GM19025 (cell line): ENCODE data around the gene C3orf22.
"Not testable (repeated sequence)": the region's sequence is repeated elsewhere in the genome, so short reads cannot be mapped to it uniquely, and the experiment has no call there.

Experiments
- ATAC-seq: cut with Tn5 transposase; IDR thresholded peaks from one replicate; pipeline ENCODE4 v1.9.1; 2021; ENCODE audit warnings: mild to moderate bottlenecking, low read depth, moderate library complexity; ENCODE audit not compliant: unreplicated experiment

The C3orf22 gene

GRCh38 chr3:126558336-126559071, at the start of gene C3orf22:
Gene C3orf22 (minus strand): TSS chr3:126558932. CDS start chr3:126553390, 5,542 bp downstream.
- ATAC-seq = no peak

GRCh38 chr3:126607214-126607908, 48.6 kb upstream of the C3orf22 start:
- ATAC-seq = no peak

DNA sequence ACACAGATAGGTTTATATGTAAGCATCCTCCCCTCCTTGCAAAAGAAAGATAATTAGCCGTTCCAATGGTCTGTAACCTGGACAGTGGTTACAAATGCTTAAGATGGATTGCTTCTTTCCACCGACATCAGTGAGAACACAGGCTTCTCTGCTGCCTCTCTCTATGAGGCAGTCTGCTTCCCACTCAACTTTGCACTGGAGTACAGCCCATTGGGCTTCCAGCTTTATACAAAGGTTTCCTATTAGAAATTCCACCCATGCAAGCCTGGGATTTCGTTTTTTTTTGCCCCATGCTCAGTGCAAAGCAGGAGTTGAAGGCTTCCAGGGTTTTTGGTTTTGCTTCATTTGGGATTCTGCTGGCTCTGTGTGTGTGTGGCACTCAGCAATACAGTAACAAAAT, 47.3 kb upstream of the C3orf22 start:
- no peak for ATAC-seq

DNA sequence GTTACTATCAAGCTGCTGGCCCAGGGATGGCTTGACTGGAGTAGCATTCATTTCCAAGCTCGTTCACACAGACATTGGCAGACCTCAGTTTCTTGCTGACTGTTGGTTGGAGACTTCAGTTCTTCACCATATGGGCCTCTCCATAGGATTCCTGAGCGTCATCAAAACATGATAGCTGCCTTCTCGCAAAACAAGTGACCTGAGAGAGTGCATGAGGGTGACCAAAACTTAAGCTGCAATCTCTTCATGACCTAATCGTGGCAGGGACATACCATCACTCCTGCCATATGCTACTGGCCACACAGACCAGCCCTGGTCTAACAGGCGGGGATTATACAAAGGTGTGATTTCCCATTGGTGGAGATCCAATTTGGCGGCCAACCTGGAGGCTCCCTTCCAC, 46.0 kb upstream of the C3orf22 start:
- ATAC-seq = no peak

DNA sequence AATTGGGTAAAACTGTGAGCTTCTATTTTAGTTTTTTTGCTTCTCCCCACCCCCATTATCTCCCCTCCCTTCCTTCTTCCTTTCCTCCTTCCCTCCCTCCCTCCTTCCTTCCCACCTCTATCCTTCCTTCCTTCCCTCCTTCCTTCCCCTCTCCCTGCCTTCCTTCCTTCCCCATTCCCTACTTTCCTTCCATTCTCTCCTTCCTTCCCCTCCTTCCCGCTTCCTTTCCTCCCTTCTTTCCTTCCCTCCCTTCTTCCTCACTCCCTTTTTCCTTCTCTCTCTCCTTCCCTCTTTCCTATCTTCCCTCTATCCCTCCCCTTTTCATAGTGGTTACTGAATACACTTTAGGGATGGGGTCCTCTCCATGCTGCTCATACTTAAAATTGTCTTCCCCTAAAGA, 40.4 kb upstream of the C3orf22 start:
- ATAC-seq = no peak

- ATAC-seq = not testable (repeated sequence)
Observed at GRCh38 chr3:126595479-126595878, 36.7 kb upstream of the C3orf22 start.

GRCh38 chr3:126591515-126591914, 32.8 kb upstream of the C3orf22 start:
- not testable (repeated sequence) for ATAC-seq

DNA sequence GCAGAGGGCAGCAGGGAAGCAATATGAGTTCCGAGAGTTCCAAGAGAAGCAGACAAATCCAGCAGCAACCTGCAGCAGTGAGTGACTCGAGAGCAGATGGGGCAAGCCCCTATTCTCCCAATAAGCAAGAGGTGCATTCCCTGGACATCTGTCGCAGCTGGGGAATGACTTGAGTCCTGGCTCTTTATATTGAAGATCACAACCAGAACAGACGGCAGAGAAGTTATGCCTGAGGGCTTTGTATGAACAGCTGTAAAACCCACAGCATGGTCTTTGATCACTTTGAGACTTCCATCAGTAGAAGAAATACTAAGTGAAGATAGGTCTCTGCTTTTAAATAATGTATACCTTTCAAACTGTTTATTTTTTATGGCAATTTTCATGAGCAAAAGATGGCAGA, 23.6 kb upstream of the C3orf22 start:
- ATAC-seq = no peak

DNA sequence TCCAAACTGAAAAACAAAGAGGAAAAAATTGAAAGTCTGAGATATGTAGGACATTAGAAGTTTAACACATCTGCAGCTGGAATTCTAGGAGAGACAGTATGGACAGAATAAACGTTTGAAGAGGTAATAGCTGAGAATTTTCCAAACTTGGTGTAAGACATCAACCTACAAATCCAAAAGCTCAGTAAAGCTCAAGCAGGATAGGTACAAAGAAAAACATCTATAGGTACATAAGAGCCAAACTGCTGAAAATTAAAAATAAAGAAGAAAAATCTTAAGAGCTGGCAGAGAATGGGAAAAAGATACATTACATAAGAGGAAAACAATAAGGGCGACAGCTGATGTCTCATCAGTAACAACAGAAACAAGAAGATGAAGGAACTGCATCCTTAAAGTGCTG, 22.8 kb upstream of the C3orf22 start:
- no peak for ATAC-seq

- no peak for ATAC-seq
Observed at GRCh38 chr3:126580746-126581145, 22.0 kb upstream of the C3orf22 start.

DNA sequence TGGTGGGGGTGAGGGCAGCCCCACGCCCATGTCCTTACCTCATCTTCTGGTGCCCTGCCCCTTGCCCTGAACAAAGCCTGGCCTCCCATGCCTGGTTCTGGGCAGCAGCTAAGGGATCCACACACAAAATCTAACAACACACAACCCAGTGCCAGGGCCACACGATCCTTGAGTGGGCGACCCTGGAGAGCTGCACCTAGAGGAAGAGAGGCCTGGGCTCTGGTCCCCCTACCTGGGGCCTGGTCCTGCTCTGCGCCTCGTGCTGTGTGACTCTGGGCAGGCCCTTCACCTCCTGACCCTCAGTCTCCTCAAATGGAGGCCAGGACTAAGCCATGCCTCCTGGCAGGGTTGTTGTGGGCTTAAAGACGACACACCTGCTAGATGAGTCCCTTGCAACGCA, 20.0 kb upstream of the C3orf22 start:
- ATAC-seq = no peak

DNA sequence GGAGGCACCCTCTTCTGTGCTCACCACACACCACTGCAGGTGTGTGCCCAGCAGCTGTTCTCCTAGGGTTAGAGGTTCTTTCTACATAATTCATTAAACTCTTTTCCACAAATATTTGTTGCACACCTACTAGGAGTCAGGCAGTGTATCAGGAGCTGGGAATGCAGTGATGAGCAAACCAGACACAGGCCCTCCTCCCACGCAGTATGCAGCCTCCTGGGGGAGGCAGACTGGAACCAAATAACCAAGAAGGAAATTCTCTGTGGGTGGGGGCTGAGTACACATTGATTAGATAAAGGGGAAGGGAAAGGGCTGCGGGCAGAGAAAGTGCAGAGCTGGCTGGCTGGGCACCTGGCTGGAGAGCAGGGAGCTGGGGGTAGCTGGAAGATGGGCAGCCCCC, 18.5 kb upstream of the C3orf22 start:
- ATAC-seq = no peak

GRCh38 chr3:126573492-126574117, 14.9 kb upstream of the C3orf22 start:
- ATAC-seq = no peak

DNA sequence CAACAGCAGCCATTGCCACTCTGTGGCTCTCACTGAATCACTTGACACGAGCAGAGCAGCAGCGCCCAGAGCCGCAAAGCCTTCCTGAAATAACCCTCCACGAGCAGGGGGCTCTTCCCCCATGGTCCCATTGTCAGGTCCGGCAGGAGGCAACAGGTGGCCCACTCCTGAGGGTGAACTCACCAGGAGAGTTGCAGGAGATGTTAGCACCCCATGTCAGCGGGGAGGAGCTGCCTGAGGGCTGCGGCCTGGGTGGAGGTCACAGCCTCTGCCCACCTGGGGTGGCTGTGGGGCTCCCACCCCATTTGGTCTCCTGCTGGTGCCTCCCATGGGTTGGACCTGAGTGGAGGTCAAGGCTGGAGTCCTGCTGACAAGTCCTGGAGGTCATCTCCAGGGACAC, 12.3 kb upstream of the C3orf22 start:
- ATAC-seq = no peak

DNA sequence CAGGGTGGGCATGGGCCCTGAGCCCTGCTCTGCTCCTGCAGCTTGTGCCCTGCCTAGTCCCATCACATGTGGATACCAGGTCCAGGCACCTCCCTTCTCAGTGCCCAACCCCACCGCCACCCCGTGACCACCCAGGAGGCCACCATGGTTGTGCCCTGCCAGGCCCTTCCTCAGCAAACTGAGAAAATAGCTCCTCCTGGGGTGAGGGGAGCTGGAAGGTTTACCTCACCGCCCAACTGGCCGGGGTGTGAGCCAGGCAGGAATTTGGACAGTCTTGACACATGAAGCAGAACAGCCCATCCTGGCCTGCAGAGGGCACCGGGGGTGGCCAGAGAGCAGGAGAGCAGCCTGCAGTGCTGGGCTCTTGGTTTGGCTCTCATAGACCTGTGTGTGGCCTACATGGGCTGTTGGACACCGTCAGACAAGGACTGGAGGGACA, 11.4 kb upstream of the C3orf22 start:
- no peak for ATAC-seq

DNA sequence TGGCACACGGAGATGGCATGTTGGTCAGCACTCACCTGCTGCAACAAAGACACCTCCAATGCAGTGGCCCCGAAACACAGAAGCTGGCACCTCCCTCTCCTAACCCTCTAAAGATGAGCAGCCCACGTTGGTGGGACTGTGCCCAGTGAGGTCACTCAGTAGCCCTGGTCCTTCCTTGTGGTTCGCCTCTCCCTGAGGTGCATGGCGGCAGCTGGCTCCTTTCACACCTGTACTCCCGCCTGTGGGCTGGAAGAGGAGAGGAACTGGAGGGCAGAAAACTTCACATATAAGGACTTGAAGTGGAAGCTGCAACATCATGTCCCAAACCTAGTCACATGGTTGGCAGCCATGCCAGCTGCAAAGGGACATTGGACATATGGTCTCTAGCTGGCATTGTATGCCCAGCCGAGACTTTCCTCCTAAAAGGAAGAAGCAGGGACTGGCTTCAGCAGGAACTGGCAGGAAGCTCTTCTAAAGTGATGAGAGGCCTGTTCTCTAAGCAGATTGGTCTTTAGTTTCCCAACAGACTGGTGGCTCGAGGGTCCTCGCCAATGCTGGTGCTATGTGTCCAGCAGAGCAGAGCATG, 10.8 kb upstream of the C3orf22 start:
- ATAC-seq = no peak

- ATAC-seq = no peak
Observed at GRCh38 chr3:126568776-126569342, 10.1 kb upstream of the C3orf22 start.

GRCh38 chr3:126567696-126568438, 9.1 kb upstream of the C3orf22 start:
- no peak for ATAC-seq

- no peak for ATAC-seq
Observed at GRCh38 chr3:126562737-126563276, 4.1 kb upstream of the C3orf22 start.

DNA sequence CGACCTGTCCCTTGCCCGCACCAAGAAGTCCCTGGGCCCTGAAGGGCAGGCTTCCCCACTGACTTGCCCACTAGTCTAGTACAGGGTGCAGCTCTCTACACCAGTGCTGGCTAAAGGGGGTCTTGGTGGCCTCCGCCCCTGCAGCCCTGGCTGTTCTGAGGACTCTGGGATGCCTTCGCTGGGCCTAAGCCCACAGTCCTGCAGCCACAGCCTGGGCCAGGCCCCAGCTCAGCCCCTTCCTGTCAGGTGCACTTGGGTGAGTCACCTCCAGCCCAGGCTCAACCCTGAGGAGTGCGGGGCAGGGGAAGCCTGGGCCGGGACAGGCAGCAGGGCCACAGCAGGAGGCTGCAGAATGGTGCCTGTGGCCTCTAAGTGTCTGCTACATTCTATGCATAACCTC, 971 bp downstream of the C3orf22 start:
- no peak for ATAC-seq
